GM20431 (cell line): Measurements from ENCODE around the gene HLA-A.

Experiments
- in situ Hi-C: fragments of 300-500 bp; cut with MseI, MboI; formaldehyde crosslinking; loops from one replicate; pipeline ENCODE4 v1.15.0; 2020; ENCODE audit warnings: low sequenced_read_pairs; ENCODE audit not compliant: unreplicated experiment

HLA-A gene

DNA sequence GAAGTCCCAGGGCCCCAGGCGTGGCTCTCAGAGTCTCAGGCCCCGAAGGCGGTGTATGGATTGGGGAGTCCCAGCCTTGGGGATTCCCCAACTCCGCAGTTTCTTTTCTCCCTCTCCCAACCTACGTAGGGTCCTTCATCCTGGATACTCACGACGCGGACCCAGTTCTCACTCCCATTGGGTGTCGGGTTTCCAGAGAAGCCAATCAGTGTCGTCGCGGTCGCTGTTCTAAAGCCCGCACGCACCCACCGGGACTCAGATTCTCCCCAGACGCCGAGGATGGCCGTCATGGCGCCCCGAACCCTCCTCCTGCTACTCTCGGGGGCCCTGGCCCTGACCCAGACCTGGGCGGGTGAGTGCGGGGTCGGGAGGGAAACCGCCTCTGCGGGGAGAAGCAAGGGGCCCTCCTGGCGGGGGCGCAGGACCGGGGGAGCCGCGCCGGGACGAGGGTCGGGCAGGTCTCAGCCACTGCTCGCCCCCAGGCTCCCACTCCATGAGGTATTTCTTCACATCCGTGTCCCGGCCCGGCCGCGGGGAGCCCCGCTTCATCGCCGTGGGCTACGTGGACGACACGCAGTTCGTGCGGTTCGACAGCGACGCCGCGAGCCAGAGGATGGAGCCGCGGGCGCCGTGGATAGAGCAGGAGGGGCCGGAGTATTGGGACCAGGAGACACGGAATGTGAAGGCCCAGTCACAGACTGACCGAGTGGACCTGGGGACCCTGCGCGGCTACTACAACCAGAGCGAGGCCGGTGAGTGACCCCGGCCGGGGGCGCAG is at the start of gene HLA-A:
Gene HLA-A (plus strand): TSS at position 258 of the 778 bp plus-strand sequence. CDS start 22 bp downstream, at position 280.
- in situ Hi-C loops, result no loop called here

DNA sequence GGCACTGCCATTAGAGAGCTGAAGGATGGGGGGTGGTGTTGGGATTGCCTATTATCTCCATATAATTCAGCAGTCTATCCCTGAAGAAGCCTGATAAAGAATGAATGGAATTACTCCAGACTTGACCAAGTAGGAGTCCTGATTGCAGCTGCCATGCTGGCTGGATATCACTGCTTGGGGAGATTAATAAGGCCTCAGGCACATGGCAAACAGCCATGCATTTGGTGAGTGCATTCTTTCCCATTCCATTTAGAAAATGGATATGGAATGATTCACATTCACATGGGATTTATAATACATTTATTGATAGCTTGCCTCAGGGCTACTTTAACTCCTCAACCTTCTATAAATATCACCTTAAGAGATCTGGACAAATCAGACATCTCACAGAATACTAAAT is 49.6 kb upstream of the HLA-A start:
- in situ Hi-C loops, result no loop called here

DNA sequence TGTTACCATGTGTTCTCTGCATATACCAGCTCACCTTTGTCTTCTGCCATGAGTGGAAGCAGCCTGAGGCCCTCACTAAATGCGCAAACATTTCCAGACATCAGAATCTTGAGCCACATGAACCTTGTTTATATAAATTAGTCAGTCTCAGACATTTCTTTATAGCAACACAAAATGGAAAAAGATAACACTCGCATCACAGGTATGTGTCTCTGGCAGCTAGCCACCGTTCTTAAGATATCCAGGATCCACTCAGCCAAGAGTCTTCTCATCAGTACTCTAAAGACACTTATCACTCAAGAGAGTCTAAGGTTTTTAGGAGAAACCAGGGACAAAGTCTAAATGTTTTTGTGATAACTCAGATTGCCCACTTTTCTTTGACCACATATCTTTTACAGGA is 43.1 kb upstream of the HLA-A start:
- in situ Hi-C loops, result no loop called here

DNA sequence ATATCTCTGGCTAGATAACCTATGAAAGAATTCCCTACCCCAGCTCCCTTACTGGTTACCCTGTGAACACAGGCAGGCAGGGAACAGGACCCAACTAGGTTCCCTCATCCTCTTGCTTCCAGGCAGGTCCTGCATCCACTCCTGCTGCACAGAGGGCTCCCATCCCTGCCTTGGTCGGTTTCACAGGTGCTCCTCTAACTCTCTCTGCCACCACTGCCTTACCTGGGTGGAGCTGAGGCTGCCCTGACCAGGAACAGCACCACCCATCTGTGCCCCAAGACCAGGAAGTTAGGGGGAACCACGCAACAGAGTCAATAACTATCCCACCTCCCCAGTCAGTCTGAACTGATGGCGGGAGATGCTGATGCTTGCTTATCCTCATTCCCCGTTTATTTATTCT is 37.0 kb upstream of the HLA-A start:
- in situ Hi-C loops, result no loop called here

DNA sequence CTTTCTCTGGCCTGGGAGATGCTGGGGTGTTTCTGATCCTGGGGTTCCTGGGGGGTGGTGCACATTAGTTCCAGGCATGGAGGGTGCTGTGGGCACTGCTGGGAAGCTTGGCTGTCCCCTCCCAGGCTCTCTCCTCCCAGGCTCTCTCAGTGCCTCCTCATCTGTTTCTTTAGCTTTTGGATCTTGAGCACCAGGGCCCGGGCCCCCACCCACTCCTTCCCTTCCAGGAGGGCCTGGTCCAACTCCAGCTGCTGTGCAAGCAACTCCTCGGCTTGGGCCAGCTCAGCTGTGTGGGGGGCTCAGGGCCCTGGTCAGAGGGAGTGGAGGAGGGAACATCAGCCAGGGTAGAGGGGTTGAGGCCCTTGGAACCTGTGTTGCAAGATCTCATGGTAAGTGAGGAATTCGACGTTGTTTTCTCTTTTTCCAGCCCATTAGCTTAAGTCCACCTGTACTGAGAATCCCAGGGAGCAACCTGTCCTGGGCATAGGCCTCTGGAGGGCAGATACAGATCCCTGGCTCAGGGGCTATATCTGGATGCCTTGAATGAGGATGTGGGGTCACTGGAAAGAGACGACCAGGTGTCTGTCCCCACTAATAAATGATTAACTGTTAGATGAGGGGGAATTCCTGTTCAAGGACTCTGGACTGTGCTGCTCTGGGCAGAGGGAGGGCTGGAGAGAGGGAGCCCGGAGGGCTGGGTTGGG is 34.5 kb upstream of the HLA-A start:
- in situ Hi-C loops, result no loop called here

DNA sequence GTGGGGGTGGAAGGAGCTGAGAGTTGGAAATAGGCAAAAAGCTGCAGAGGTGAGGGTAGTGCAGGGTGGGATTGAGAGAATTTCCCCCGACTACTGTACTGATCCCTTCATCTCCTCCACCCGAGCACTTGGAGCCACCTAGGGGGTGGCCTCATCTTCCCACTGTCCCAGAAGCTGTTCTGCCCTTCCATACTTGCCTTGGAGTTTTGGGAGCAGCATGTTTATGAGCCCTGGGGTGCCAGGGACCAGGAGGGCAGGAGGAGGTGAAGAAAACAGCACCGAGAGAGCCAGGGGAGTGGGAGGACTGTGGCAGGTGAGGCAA is 34.0 kb upstream of the HLA-A start:
- in situ Hi-C loops, result no loop called here

DNA sequence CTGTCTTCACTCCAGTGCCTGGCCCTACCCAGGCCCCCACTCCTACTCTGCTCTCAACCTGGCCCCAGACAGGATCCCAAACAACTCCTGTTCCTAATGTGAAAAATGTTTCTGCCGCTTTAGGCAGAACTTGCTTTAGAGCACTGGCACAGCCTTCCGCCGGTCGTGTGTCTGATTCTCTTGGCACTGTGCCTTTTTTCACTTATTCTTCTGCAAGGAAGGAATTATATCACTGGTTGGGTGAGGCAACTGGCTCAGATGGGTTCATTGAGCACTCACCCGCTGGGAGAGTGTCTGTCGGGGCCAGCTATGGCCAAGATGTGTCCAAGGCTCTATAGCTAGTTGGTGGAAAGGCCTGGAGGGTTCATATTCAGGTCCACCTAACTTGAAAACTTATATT is 33.6 kb upstream of the HLA-A start:
- in situ Hi-C loops, result no loop called here

DNA sequence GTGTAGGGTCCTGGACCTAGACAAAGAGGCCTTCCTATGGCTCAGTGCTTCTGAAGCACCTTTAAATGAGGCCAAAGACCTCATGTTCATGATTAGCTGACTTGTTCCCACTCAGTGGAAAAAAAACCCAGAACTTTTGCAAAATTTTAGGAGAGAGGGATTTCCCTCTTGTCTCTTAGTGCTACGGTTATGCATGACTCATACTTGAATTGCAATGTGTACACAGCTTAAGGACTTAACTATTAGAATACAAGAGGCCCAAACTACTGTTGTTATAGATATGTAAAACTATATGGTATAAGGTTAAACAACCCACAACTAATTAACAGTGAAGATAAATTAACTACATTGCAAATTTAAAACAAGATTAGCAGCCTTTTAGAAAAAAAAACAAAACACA is 32.3 kb upstream of the HLA-A start:
- in situ Hi-C loops, result no loop called here

DNA sequence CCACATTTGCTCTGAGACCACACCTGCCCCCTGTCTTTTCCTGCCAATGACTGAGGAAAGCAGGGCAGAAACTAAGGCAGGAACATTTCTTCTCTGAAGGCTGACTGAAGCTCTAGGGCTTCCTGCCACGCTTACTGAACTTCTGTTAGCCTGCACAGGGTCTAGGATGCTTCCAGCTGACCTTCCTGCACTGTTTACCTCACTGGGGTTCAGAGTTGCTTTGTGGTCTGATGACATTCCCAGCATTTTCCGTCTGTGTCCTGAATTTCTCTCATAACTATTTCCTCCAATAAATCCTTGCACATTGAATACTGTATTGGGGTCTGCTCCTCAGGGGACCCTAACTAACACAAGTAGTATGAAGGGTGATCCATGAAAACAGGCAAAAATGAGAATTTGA is 29.5 kb upstream of the HLA-A start:
- in situ Hi-C loops, result no loop called here

DNA sequence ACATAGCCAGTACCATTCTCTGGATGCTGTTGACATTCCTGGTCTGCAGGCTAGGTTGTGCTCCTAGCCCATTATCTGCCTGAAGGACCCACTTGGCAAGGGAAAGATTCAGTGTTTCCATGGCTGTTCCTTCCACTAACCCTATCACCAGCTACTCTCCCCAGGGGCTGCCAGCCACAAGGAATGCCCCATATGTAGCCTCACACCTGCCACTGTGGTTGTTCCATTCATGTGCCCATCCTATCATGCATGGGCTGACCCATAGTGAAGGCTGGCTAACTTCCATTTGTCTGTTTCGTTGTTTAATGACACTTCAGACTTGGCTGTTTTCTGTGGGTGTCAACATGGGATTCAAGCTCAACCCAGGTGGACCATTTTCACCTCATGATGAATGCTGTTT is 25.6 kb upstream of the HLA-A start:
- in situ Hi-C loops, result no loop called here

DNA sequence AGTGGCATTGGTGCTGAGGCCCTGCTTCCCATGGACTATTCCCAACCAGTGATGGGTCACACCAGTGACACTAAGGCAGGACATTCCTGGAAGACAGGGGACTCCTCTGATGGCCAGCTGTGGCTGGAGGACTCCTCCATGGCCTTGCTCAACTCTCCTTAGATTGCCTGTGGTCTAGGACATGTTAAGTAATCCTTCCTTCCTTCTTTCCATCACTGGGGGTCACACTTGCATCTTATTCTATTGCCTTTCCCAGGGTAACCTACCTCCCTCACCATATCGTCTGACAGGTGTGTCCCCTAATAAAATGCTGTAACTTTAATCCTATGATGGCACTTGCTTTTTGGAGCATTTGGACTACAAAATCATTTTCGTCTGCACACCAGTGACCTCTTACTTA is 24.5 kb upstream of the HLA-A start:
- in situ Hi-C loops, result no loop called here

DNA sequence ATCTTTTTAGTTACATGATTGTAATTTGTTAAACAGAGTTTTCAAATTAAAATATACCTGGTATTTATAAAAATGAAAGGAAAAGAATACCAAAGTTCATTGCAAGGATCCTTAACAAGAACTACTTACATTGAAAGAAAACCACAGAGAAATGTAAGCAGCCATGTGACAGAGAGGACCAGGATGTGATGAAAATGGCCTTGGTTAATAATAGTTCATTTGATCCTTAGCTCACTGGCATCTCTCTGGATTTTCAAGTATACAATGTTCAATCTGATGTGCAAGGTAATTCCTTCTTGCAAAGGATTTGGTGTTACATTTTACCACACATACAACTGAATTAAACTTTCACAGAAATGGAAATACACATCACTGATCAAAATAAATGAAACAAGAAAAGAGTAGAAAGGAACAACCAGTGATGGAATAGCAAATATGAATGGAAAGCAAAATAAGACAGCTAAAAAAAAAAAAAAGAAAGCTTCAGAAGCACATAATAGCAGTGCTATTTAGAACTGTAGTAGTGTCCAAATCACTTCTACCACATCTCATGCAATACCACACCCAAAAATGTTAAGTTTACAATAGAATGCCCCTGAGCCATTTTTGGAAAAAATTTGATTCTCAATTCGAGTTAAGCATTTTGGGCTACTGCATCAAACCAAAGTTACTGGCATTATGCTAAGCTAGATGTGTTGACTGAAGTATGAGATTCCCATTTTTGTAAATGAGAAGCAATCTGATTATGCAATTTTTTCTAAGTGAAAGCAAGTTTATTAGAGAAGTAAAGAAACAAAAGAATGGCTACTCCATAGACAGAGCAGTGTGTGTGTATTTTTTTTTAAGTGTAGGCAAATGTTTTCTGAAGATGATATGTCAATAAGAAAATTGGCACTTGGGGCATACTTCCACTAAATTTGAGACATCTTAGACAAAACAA is 22.6 kb upstream of the HLA-A start:
- in situ Hi-C loops, result no loop called here

DNA sequence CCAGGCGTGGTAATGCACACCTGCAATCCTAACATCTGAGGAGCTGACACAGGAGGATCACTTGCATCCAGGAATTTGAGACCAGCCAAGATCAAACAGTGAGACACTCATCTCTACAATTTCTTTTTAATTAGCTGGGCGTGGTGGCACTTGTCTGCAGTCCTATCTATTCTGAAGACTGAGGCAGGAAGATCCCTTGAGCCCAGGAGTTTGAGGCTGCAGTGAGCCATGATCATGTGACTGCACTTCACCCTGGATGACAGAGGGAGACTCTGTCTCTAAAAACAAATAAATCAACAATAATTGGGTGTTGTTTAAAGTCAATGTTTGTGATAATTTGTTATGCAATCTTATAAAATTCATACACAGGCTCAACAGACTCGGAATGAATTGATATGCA is 18.0 kb upstream of the HLA-A start:
- in situ Hi-C loops, result no loop called here

DNA sequence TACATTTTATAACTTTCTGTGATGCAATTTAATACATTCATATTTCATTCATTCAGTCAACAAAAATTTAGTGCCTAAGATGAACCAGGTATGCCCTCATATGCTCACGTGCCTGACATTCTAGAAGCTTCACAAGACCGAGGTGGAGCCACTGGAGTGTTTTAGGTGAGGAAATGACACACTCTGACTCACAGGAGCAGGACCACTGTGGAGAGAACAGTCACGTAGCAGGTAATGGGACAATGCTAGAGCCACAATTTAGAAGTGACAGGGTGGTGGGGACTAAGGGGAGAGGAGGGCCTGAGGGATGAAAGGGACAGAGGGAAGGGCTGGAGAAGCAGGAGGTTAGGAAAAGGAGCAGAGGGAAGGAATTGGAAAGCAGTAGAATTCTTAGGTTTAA is 17.6 kb upstream of the HLA-A start:
- in situ Hi-C loops, result no loop called here

DNA sequence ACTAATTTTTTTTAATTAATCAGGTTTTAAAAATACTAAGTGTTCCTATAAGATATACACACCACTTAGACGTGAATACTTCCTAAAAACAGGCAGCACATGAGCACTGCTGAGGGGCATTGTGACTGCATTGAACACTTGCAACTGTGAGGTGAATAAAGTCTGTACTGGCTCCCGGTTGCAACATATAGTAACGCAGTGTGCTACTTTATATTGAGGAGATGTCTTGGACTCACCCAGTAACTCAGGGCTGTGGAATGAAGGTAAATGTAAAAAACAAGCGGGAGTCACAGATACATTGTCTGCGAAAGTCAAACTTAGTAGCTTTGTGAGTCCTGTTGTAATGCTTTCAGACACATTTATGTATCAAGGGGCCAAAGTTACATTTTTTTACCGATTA is 17.0 kb upstream of the HLA-A start:
- in situ Hi-C loops, result no loop called here

DNA sequence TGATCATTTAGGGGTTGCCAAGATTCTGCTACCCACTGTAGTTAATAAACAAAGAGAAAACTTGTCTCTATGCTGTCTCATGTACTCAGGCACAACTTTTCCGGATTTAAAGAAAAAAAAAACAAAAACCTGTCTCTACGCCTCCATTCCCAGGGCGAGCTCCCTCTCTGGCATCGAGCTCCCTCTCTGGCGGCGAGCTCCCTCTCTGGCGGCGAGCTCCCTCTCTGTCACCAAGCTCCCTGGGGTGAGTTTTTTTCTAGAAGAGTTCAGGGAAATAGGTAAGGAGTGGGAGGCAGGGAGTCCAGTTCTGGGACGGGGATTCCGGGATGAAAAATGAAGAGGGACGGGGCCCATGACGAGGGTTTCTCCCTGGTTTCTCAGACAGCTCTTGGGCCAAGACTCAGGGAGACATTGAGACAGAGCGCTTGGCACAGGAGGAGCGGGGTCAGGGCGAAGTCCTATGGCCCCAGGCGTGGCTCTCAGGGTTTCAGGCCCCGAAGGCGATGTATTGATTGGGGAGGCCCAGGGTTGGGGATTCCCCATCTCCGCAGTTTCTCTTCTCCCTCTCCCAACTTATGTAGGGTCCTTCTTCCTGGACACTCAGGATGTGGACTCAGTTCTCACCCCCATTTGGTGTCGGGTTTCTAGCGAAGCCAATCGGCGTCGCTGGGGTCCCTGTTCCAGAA is 16.5 kb upstream of the HLA-A start:
- in situ Hi-C loops, result no loop called here

DNA sequence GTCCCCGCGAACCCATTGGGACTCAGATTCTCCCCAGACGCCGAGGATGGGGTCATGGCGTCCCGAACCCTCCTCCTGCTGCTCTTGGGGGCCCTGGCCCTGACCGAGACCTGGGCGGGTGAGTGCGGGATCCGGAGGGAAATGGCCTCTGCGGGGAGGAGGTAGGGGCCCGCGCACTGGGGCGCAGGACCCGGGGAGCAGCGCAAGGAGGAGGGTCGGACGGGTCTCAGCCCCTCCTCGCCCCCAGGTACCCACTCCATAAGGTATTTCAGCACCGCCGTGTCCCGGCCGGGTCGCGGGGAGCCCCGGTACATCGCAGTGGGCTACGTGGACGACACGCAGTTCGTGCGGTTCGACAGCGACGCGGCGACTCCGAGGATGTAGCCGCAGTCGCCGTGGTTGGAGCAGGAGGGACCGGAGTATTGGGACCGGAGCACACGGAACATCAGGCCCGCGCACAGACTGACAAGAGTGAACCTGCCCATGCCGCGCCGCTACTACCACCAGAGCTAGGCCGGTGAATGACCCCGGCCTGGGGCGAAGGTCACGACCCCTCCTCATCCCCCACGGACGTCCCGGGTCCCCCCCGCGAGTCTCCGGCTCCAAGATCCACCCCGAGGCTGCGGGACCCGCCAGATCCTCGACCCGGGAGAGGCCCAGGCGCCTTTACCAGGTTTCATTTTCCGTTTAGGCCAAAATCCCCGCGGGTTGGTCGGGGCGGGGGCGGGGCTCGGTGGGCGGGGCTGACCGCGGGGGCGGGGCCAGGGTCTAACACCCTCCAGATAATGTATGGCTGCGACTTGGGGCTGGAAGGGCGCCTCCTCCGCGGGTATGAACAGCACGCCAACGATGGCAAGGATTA is 15.7 kb upstream of the HLA-A start:
- in situ Hi-C loops, result no loop called here

DNA sequence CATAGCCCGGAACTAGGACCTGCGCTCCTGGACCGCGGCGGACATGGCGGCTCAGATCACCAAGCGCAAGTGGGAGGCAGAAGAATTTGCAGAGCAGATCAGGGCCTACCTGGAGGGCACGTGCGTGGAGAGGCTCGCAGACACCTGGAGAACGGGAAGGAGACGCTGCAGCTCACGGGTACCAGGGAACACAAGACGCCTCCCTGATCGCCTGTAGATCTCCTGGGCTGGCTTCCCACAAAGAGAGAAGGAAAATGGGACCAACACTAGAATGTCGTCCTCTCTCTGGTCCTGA is 15.1 kb upstream of the HLA-A start:
- in situ Hi-C loops, result no loop called here

DNA sequence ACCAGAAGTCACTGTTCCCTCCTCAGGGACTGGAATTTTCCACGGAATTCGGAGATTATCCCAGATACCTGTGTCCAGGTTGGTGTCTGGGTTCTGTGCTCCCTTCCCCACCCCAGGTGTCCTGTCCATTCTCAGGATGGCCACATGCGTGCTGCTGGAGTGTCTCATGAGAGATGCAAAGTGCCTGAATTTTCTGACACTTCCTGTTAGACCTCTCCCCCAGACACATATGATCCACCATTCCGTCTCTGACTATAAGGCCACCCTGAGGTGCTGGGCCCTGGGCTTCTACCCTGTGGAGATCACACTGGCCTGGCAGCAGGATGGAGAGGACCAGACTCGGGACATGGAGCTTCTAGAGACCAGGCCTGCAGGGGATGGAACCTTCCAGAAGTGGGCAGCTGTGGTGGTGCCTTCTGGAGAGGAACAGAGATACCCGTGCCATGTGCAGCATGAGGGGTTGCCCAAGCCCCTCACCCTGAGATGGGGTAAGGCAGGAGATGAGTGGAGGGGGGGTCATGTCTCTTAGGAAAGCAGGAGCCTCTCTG is 14.4 kb upstream of the HLA-A start:
- in situ Hi-C loops, result no loop called here
